CD4-positive, alpha-beta T cell treated with Interleukin-17A for 1 hour (primary cell): ENCODE data around the gene AQP3.
A peak's percentile ranks its signal among the peaks of the same experiment; 100 is the strongest.
"Not testable (repeated sequence)": the region's sequence is repeated elsewhere in the genome, so short reads cannot be mapped to it uniquely, and the experiment has no call there.

Source experiments
- DNase-seq: peaks from one replicate; pipeline ENCODE4 v3.0.0-alpha.2; 2020

AQP3 gene

GRCh38 chr9:33446946-33447798 lies at the start of gene AQP3:
TSS of gene AQP3 (minus strand) at chr9:33447593. CDS start at chr9:33447530, 63 bp downstream.
- peak; percentile 84 for DNase-seq

GRCh38 chr9:33493819-33494218 lies 46.4 kb upstream of the AQP3 start:
- DNase-seq: not testable (repeated sequence)

- DNase-seq: no peak
Observed at GRCh38 chr9:33489066-33489465, 41.7 kb upstream of the AQP3 start.

- not testable (repeated sequence) for DNase-seq
Observed at GRCh38 chr9:33485312-33485711, 37.9 kb upstream of the AQP3 start.

- no peak for DNase-seq
Observed at GRCh38 chr9:33480976-33481375, 33.6 kb upstream of the AQP3 start.

- no peak for DNase-seq
Observed at GRCh38 chr9:33480106-33480505, 32.7 kb upstream of the AQP3 start.

- no peak for DNase-seq
Observed at GRCh38 chr9:33476503-33476902, 29.1 kb upstream of the AQP3 start.

- DNase-seq: no peak
Observed at GRCh38 chr9:33475357-33475756, 28.0 kb upstream of the AQP3 start.

- DNase-seq: peak; percentile 99
Observed at GRCh38 chr9:33473643-33474352, 26.4 kb upstream of the AQP3 start, which contains the start of gene NOL6. TSS of gene NOL6 (minus strand) at chr9:33473924. CDS start at chr9:33473842, 82 bp downstream.

GRCh38 chr9:33472881-33473615 lies 25.7 kb upstream of the AQP3 start:
- no peak for DNase-seq

GRCh38 chr9:33472171-33472880 lies 24.9 kb upstream of the AQP3 start:
- no peak for DNase-seq

GRCh38 chr9:33471361-33471760 lies 24.0 kb upstream of the AQP3 start:
- DNase-seq: no peak

GRCh38 chr9:33469891-33470290 lies 22.5 kb upstream of the AQP3 start:
- DNase-seq: no peak

- DNase-seq: no peak
Observed at GRCh38 chr9:33468797-33469621, 21.6 kb upstream of the AQP3 start.

GRCh38 chr9:33468215-33468730 lies 20.9 kb upstream of the AQP3 start:
- no peak for DNase-seq

- no peak for DNase-seq
Observed at GRCh38 chr9:33467526-33467925, 20.1 kb upstream of the AQP3 start.

GRCh38 chr9:33466565-33467495 lies 19.4 kb upstream of the AQP3 start:
- peak; percentile 73 for DNase-seq

- DNase-seq: no peak
Observed at GRCh38 chr9:33465596-33466564, 18.5 kb upstream of the AQP3 start.

- no peak for DNase-seq
Observed at GRCh38 chr9:33465096-33465495, 17.7 kb upstream of the AQP3 start.
